Endothelial cell of hepatic sinusoid (primary cell): ENCODE measurements around the gene CELF2.

ENCODE experiments used
- in situ Hi-C: cut with HindIII; loops from 2 replicates; pipeline ENCODE4 v1.10.0; 2017; ENCODE audit warnings: low sequenced_read_pairs

Gene CELF2

DNA sequence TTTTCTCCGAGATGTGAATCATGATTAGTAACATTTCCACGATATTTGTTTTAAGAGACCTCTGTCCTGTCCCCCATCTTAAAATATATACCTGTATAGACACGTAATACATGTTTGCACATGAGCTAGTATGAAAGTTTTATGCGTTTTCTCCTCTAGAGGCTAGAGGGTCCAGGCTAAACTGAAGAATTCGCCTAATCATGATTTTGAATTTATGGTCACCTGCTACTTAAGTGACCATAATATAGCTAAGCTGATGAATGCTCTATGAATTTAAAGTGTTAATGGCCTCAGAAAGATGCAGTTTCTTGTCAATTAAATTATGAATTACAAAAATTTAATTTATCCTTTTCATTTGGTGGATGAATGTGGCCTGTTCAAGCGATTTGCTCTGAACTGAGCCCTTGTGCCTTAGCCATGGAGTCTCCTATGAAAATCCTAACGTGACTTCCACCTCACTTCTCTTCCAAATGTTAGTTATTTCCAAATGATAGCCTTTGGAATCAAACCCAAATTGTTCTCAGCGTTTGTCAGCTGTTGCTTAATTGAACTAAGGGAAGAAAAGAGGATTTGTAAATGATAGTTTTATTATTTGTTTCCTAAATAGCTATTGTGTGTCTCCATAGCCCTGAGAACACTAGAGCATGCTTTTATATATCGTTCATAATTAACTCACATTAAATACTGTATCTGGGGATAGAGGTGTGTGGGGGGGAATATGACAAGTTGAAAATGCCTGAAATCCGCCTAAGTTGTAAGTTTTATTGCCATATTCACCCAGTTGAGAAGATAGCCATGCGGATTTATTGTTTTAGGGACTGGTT, 2.3 kb downstream of the CELF2 start:
- in situ Hi-C loops: loop anchor here (5.0 kb wide), 1 partner anchor 233 kb away; no protein-coding TSS in a partner anchor

- in situ Hi-C loops: no loop called here
These were observed 2.9 kb downstream of the CELF2 start for GRCh38 chr10:11020548-11020942.

DNA sequence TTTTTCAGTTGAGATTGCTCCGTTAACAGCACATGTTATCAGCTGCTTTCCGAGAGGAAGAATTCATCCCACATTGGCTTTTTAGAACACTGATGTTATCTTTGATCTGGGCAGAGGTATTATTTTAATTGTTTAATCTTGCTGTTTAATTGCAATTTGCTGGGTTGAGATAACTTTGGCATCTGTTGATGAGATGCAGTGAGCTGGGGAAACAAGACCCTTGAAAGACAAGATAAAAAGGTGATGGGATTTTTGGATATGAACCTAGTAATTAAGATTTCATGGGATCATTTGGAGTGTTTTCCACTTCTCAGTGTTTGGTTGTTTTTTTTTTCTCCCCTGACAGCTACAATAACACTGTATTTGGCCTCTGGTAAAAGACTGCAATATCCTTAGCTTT, 4.5 kb downstream of the CELF2 start:
- in situ Hi-C loops: no loop called here

- in situ Hi-C loops: no loop called here
These were observed 5.6 kb downstream of the CELF2 start for GRCh38 chr10:11023009-11023953.

- in situ Hi-C loops: no loop called here
These were observed 6.9 kb downstream of the CELF2 start for GRCh38 chr10:11024596-11024995.

GRCh38 chr10:11025978-11026377, 8.3 kb downstream of the CELF2 start:
- in situ Hi-C loops: no loop called here

GRCh38 chr10:11026773-11027172, 9.1 kb downstream of the CELF2 start:
- in situ Hi-C loops: no loop called here

DNA sequence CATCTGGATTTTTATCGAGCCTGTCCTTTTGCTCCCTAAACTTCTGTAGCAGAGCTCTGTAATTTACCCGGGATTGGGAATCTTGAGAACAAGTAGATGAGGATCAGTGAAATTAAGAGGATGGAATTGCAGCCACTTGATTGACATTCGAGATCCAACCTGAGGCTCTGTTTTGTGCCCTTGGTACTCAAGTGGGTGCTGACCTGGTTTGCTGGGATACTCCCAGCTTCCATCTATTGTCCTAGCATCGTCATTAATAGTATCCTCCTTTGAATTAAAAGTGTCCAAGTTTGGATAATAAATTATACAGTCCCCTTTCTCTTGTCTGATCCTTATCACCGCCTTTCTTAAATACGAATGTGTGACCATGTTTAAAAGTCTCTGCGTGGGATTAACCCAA, 17.1 kb downstream of the CELF2 start:
- in situ Hi-C loops: loop anchor here (10.0 kb wide), 1 partner anchor 210 kb away; no protein-coding TSS in a partner anchor

- in situ Hi-C loops: loop anchor here (10.0 kb wide), 1 partner anchor 211 kb away; no protein-coding TSS in a partner anchor
These were observed 17.8 kb downstream of the CELF2 start for GRCh38 chr10:11035301-11035991.

DNA sequence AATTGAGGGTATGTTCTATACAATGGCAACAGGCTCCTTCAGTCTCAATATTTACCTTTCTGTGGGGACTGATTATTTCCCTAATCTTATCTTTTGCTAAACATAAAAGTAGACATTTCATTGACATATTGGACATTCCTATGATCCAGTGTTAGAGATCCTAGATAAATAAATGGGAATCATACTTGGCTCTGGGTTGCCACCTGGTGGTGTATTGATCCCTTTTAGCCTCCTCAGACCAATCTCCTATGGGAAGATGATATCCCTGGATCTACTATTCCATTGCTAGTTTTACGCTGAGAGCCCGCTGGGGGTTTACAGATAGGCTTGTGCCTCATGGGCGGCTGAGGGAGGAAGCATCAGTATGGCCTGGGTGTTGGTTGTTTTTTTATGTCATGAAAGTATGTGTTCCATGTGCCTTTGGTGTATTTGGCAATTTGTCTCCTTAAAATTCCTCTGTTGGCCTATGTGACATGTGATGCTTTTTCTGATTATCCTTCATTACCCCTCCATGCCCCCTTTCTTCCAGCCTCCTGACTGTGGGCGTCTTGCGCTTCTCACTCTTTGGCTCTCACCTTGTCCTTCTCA, 18.8 kb downstream of the CELF2 start:
- in situ Hi-C loops: loop anchor here (10.0 kb wide), 1 partner anchor 212 kb away; no protein-coding TSS in a partner anchor

DNA sequence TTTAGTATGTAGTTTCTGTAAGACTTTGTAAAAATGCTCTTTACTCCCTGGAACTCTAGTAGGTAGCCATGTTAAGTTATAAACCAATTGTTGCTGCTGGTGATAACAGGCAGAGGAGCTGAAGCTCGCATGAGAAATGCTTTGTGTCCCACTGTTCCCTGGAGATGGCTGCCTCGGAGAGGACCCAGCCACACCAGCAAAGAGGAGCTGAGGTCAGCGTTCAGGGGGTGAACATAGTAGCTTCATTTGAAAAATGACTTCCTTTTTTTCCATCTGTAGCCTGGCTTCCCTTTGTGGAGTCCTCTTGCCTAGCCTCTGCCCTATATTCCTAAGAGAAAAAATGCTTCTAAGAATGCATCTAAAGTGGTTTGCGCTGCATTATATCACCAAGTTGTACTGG, 20.3 kb downstream of the CELF2 start:
- in situ Hi-C loops: loop anchor here (10.0 kb wide), 1 partner anchor 213 kb away; no protein-coding TSS in a partner anchor

- in situ Hi-C loops: no loop called here
These were observed 24.7 kb downstream of the CELF2 start for GRCh38 chr10:11042357-11042756.

- in situ Hi-C loops: no loop called here
These were observed 25.4 kb downstream of the CELF2 start for GRCh38 chr10:11043039-11043438.

- in situ Hi-C loops: no loop called here
These were observed 25.9 kb downstream of the CELF2 start for GRCh38 chr10:11043446-11044127.

DNA sequence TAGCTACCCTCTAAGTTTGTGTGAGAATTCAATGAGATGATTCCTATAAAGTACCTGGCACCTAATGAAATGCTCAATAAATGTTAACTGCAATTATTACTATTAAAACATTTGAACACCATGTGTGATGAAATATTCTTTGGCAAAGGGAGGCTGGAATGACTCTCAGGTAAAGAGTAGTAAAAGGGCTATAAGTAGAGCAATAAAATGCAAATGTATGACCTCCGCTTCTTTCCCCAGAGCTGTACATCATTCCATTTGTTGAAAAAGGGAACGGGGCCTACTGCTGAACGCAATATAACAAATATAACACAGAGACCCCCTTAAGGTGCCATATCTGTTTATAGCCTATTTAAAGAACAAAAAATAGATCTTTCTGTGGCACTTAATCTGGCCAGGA, 27.8 kb downstream of the CELF2 start:
- in situ Hi-C loops: no loop called here

DNA sequence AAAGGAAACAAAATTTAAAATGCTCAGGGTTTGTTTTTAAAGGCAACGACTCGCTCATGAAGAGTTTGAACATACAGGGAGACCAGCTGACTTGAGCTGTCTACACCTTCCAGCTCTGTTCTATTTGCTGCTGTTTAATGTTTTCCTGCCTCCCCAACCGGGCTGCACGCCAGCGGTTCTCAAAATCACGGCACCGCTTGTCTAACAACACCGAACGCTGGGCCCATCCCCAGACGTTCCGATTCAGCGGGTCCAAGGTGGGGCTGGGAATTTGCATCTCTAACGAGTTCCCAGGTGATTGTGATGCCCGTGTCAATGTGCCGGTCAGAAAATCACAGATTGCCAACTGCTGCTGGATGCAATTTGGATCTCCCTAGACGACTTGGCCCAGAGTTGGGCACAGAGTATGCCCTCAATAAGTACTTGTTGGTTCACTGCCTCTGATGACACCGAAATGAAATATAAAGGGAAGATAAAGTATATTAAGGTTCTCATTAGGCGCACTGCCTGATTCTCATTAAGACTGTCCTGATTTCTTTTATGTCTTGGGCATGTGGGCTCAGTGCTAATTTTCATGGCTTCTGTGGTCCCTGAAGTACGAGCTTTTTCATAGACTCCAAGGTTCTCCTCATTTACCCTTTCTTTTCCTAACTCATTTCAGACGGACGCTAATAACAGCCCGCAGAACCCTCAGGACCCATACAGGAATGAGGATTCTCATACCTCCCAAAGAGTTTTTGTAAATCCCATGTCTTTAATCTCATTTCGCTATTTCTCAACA, 28.5 kb downstream of the CELF2 start:
- in situ Hi-C loops: no loop called here

- in situ Hi-C loops: no loop called here
These were observed 29.1 kb downstream of the CELF2 start for GRCh38 chr10:11046776-11047160.

GRCh38 chr10:11048707-11049278, 31.1 kb downstream of the CELF2 start:
- in situ Hi-C loops: no loop called here

DNA sequence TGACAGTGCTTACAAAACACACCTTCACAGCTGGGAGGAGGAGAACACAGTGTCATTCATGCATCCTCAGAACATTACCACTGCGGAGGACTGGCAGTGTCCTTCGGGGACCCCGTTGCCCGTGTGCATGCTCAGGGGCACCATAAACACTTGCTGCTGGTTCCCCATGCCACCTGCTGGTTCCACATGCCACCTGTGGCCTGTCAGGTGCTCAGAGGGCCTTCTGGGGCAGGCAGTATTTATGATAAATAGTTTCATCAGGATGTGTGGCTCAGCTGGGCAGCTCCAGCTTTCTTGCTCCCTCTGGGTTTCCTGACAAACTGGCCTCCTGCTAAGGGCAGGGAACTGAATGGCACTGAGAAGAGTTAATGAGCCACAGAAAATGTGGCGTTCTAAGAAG, 32.1 kb downstream of the CELF2 start:
- in situ Hi-C loops: no loop called here
